HG02870 (cell line): ENCODE measurements around the gene GALM.
"Not testable (repeated sequence)": the region's sequence is repeated elsewhere in the genome, so short reads cannot be mapped to it uniquely, and the experiment has no call there.

Source experiments
- ATAC-seq: cut with Tn5 transposase; IDR thresholded peaks from one replicate; pipeline ENCODE4 v1.9.1; 2021; ENCODE audit warnings: mild to moderate bottlenecking, moderate library complexity; ENCODE audit not compliant: unreplicated experiment

Gene GALM

DNA sequence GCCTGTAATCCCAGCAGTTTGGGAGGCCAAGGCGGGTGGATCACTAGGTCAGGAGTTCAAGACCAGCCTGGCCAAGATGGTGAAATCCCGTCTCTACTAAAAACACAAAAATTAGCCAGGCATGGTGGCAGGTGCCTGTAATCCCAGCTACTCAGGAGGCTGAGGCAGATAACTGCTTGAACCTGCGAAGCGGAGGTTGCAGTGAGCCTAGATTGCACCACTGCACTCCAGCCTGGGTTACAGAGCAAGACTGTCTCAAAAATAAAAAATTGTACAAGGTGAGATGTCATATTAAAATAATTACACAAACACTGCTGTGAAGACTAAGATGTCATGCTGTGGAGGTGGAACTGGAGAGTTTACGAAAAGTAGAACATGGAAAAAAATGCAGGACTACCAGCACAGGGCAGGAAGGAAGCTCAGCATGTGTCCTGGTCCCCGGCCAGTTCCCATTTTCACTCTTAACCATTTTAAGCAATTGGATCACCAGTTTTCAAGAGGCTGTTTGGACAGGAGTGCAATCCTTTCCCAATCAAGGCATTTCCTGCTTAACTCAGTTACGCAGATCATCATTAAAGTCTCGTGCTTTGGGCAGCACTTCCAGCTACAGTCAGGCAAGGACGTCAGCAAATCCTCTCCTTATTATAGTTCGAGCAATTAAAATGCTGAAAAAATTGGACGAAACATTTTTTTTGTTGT, 71.2 kb downstream of the GALM start:
- ATAC-seq: not testable (repeated sequence)

DNA sequence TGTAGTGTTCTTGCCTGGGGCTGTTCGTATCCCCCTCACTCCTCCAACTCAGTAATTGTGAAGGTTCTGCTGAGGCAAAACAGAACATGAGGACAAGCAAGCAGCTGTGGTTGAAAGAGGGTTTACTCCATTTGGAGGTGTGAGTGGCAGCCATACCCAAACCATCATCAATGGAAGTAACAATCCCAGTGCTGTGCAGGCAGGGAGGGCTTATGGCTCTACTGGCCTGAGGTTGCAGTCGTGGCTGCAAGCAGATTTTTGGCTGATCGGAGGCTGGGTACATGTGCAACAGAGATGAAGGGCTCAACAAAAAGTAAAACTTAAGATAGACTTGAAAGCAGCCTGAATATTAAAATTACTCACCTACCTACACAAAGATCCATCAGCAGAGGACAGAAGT, 72.0 kb downstream of the GALM start:
- ATAC-seq: no peak

DNA sequence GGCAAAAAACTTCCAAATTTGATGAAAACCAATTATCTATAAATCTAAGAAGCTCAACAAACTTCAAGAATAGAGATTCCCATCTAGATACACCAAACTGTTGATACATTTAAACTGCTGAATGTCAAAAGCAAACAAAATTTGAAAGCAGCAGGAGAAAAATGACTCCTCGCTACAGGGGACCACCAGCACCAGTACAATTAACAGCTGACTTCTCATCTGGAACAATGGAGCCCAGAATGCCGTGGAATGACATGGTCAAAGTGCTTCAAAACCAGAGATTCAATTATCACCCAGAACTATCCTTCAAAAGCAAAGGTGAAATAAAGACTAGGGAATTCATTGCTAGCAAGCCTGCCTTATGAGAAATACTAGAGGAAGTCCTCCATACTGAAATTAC, 73.6 kb downstream of the GALM start:
- ATAC-seq: no peak

DNA sequence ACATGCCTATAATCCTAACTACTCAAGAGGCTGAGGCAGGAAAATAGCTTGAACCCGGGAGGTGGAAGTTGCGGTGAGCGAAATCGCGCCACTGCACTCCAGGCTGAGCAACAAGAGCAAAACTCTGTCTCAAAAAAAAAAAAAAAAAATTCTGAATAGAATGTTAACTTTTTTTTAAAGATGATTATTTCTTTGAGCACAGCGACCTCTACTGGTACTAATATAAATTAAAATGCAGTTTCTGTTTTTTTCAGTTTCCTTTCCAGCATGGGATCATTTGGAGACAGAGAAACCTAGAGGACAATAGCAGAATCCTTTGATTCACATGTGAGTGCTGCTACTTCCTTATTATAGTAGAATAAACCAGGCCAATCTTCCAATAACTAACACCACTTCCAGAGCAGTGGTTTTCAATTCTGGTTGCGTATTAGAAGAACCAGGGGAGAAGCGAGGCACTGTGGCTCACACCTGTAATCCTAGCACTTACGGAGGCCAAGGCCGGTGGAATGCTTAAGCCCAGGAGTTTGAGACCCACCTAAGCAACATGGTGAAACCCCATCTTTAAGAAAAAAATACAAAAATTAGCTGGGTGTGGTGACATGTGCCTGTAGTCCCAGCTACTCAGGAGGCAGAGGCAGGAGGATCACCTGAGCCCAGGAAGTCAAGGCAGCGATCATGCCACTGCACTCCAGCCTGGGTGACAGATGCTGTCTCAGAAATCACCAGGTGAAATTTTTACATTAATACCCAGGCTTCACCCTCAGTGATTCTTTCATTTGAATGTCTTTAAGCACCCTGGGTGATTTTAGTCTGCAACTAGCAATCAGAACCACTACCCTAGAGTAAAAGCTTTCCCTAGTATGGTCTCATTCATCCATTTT, 75.2 kb downstream of the GALM start:
- no peak for ATAC-seq

DNA sequence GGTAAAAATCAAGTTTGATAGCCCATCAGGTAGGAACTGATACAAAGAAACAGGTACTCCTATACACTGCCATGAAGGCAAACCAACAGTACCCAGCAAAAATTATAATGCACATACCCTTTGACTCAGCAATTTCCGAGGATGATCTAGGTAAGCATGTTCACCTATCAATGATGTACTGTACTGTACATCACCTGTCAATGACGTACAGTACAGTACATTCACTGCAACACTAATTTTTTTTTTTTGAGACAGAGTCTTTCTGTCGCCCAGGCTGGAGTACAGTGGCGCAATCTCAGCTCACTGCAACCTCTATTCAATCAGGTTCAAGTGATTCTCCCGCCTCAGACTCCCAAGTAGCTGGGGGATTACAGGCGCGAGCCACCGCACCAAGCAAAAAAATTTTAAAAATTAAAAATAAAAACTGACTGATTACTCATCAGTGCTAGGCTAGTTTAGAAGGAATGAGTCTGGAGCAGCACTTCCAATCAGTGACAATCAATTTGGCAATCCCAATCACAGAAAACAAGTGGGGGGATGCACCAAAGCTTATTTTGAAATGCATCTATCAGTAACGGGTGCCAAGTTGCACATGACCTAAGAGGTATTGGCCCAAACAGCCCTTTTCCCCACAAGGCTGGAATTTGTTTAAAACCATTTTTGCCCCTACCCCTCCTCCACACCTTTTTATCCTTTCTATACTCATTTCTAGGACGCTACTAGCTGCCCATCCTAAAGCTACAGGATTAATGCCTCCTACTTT, 77.1 kb downstream of the GALM start:
- ATAC-seq: no peak

DNA sequence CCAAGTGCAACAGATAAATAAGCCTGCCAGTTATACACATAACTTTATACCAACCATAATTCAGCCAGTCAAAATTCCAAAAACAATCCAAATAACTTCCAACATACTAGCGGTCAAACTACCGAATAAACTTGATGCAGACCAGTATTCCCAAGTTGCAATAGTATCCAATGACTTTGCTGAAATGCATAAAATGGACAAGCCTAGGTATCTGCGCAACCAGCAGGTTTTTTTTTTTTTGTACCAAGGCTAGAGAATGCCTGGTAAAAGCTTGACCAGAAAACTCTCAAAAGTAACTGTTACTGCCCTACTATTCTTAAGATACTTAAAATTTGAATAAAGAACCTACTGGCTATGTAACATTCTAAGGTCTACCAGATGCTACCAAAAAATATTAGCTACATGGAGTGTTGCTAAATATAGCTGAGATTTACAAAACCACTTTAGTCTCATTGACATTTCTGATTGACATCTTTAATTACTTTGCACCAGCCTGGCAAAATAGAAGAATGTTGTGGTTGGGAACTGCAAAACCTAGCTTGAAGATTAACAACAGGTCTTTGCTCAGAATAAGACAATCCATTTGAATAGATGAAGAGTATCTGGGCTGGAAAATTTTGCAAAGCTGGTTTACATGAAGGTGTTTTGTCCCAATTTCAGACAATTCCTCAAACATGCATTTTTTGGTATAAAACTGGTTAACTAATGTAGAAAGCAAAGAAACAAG, 77.9 kb downstream of the GALM start:
- ATAC-seq: no peak

DNA sequence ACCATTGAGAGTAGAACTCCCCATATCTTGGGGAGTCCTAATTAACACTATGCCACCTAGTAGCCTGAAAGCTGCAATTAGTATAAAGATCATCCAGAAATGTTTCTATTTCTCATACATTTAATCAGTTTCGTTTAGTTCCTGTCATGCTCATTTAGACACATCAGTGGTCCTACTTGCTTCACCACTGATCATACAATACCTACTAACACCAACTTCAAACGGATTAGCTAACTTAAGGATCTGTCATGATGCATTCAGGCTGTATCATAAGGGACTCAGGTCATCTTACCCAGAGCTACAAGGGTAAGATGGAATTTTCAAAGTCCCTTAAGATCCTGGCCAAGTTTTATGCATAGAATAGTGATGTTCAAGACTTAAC, 78.5 kb downstream of the GALM start:
- no peak for ATAC-seq

DNA sequence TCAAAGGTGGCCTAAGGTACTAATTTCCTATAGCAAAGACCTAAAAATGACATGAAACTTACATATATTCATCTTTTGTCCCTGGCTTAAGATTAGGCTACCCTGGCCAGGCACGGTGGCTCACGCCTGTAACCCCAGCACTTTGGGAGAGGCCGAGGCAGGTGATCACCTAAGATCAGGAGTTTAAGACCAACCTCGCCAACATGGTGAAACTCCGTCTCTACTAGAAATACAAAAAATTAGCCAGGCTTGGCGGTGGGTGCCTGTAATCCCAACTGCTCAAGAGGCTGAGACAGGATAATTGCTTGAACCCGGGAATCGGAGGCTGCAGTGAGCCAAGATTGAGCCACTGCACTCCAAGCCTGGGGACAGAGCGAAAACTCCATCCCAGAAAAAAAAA, 79.4 kb downstream of the GALM start:
- no peak for ATAC-seq

DNA sequence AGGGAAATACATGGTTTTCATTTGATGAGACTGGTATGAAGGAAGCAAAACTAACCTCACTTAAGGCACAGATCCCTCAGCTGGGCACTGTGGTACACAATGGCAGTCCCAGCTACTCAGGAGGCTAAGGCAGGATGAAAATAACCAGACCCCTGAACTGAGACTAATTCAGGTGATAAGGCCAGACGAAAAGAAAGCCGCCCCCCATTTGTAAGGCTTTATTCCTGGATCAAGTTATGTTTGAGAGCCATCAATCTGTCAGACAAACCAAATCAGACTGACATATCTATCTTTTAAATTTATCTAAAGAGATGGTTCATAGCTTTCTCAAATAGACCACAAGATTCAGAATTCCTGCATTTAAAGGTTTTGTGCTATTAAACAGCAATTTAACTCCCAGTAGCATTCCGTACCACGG, 81.1 kb downstream of the GALM start:
- ATAC-seq: no peak

DNA sequence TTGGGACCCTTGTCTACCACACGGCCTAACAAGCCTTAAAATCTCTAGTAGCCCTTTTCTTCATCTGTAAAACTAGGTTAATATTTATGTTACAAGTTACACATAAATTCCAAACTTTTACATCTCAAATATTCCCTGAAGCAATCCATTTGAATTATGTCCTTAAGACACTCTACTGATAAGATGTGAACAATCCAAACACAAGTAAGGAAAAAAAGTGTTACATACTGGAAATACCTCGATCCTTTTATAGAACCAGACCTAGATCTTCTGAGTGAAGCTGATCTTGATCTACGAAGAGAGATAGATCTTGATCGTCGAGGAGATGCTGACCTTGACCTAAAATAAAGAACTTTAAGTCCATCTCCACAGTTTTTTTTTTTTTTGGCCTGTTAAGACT, 81.9 kb downstream of the GALM start:
- ATAC-seq: no peak

DNA sequence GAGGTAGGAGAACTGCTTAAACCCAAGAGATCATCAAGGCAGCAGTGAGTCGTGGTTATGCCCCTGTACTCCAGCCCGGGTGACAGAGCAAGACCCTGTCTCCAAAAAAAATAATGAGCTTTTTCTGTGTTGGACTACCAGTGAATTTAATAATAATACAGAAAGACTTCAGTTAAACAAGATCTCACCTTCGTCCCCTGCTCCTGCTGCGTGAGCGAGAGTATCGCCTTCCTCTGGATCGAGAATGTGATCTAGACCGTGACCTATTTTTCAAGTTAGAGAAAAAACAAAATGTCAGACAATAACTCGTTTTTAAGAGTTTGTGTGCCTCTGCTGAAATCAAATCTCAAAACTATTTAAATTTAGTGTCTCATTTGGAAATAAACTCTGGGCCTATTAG, 82.5 kb downstream of the GALM start:
- ATAC-seq: no peak

DNA sequence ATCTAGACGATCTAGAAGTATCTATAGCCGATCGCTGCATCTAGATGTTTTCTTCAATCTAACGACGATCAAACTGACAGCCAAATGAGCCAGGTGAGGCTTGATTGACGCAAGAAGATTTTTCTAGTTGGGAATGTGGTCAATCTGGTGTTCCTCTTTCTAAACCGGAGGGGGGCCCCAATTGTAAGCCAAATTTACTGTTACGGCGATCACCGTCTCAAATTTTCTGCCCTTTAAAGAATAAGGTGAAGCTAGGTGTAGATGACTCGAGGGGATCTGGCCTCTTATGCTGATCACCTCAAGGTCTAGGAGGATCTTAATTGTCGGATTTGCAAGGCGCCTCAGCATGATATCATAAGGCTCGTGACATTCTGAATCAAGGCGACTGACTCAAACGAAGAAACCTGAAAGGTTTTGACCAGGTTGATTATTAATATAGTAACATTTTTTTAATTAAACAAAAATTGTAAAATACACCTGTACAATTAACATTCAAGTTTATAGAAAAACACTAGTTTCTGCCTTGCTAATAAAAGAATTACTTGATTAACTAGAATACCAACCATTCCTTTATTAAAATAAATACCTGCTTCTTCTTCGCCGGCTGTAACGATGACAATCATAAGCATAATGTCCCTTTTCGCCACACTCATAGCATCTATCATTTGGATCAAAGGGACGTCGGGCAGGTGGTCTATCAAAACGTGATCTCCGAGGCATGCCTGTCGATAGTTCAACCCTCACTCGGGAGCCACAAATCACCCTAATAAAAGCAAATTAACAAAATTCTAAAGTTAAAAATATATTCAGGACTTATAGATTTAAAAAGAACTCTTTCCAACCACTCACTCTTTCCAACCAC, 83.3 kb downstream of the GALM start:
- ATAC-seq: no peak

DNA sequence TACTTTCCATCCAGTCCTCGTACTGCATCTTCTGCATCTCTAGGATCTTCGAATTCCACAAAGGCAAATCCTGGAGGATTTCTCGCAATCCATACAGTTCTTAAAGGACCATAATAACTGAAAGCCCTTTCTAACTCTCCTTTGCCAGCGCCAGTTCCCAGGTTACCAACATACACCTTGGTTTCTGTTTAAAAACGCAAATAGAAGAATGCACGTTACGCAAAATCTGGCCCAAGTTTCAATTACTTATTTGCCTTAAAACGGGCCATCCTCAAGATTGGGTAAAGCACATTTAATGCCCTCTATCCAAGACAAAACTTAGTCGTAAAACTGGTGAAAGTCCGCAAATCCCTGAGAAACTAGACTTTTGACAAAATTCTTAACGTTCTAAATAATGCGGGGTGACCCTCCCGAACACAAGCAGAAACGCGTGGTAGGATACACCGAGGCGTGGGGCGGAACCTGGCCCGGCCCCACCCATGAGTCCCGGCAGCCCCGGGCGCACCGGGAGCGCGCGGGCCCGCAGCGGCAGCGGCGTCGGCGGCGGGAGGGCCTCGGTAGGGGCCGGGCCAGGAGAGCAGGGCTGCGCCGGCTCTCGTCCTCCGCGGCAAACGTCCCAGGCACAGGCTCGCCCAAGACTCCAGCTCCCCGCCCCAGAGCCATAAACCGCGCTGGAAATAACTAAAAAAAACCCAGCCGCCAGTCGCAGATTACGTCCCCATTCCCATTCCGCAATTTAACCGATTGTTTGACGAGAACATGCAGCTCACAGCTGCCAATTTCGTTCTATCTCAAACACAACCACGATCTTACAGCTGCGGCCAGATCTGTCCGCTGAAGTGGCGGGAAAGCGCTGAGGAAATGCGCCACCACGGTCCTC, 84.3 kb downstream of the GALM start:
- ATAC-seq: peak; percentile 28

DNA sequence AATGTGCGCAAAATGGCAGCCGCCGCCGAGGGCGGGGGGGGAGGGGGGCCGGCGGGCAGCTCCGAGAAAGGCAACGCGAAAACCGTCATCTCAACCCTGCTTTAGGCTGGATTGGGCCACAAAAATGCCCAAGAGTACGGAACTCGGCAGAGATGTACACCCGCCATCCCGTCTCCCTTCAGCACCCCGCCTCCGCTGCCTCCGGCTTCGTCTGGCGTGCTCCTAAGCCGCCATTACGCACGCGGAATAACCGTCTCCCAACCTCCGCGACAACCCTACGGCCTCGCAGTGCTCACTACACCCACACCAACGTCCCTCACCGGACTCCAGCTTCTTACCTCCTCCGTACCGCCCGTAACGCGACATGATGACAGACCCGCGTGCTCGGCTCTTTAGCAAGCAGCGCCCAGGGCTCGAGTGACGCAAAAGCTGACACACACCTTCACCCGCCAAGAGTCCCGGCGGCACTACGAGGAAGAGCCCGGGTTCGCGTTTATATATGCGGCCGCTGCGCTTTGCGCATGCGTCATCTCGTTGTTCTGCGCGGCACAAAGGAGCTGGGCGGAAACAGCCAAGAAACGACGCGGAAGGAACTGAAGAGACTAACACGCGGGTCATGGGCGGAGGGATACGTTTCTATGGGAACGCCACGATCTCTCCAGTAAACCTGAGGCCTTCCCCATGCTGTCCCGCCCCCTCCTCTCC, 85.1 kb downstream of the GALM start, which contains the start of gene SRSF7:
TSS of gene SRSF7 (minus strand) at position 471 of the 705 bp plus-strand sequence. CDS start at position 366, 105 bp downstream.
- ATAC-seq: peak; percentile 76

DNA sequence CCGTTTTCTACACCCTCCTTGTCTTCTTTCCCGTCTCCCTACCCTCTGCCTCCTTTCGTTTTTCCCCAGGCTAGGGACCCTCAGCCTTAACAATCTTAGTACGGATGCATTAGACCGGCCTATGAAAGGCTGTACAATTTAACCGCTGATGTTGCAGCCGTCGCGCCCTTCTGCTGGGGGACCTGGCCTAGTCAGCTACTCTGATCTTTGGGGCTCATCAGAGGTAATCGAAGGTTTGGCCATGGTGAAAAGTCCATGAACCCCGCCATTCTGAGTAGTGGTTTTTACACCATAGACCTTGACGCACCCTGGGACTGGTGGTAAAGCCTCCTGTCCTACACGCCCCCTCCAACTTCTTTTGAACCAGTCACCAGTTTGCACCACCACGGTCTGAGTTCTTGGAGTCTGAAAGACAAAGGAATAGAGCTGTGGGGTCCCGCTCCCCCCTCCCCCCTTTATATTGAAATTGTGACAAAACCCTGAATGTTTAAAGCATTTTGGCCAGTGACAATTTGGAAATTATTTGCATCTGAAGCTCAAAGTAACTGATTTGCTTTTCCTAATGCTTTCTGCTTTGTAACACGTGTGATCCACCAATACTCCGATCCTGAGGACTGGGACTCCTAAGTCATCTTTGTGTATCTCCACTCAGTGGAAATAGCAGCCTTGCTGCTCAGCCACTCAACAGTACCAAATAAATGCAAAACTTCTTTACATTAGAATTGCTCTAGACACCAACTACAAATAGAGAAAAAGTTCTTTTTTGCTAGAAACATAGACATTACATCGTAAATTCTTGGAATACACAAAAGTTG, 85.9 kb downstream of the GALM start:
- peak; percentile 5 for ATAC-seq

DNA sequence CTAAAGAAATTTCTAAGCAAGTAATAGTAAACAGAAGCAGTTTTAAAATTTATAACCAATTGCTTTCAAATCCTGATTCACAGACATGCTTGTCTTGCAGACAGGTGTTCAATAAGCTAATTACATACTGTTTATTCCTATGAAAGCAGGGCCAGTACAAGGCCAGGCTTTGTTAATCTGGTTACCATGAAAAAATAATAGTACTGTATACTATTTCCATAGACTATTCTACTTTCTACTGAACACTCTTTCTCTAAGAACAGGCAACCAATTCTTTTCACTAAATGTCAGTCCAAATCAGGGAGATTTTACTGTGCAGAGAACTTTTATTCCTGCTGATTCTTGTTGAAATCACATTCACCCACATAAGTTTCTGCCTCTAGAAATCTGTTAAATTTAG, 88.1 kb downstream of the GALM start:
- ATAC-seq: no peak

DNA sequence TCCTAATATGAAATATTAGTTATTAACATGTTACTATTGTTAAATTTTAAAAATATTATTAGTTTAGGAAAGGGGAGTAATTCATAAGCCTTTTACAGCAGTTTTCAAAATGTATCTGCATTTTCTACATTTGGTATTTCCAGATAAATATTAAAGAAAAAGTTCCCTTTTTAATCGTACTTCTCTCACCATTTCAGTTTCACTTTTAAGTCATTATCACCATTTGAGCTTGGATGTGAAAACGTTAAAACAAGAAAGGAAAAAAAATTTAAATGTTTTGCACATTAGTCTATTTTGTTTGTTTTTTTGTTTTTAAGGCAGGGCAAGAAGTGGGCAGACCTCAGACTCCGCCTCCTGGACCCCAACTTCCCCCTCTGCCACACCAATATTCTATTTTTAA, 88.6 kb downstream of the GALM start:
- ATAC-seq: no peak
